GM20000 (cell line): ENCODE results near the gene RNASET2.

Experiments
- DNase-seq: peaks from one replicate; pipeline ENCODE4 v3.0.0; 2012; ENCODE audit warnings: low spot score
- CTCF ChIP-seq: IDR thresholded peaks from 2 replicates; pipeline ENCODE4 v1.5.1; 2012; ENCODE audit warnings: mild to moderate bottlenecking, control low read depth; ENCODE audit errors: extremely low read depth, missing control alignments

RNASET2 gene

GRCh38 chr6:166980738-166981137 lies 24.4 kb upstream of the RNASET2 start:
- no peak for TF ChIP-seq CTCF
- no peak for DNase-seq

- no peak for DNase-seq
- TF ChIP-seq CTCF = no peak
These were observed 21.5 kb upstream of the RNASET2 start for GRCh38 chr6:166977621-166978525.

- TF ChIP-seq CTCF = no peak
- no peak for DNase-seq
These were observed 20.3 kb upstream of the RNASET2 start for GRCh38 chr6:166976636-166977035.

GRCh38 chr6:166972101-166972500 lies 15.8 kb upstream of the RNASET2 start:
- no peak for DNase-seq
- TF ChIP-seq CTCF = no peak

- DNase-seq = no peak
- no peak for TF ChIP-seq CTCF
These were observed 14.9 kb upstream of the RNASET2 start for GRCh38 chr6:166971271-166971670.

GRCh38 chr6:166970776-166971175 lies 14.4 kb upstream of the RNASET2 start:
- TF ChIP-seq CTCF = no peak

GRCh38 chr6:166970091-166970490 lies 13.7 kb upstream of the RNASET2 start:
- no peak for DNase-seq
- TF ChIP-seq CTCF = no peak

More at GRCh38 chr6:166970776-166971175, 14.4 kb upstream of the RNASET2 start:
- no peak for DNase-seq
